HT-29 (cell line): ENCODE measurements around the gene DOK1. TPM values are rescaled to one million over a fixed set of nuclear protein-coding genes. Genes with fewer than 3 reads are reported as not detected.
A peak's percentile ranks its signal among the peaks of the same experiment; 100 is the strongest.

ENCODE experiments used
- DNase-seq: peaks from one replicate; pipeline ENCODE4 v3.0.0-alpha.2; 2015; ENCODE audit warnings: low spot score
- total RNA-seq: library from RNA; depleted of rRNA; stranded (reverse); fragments of >200 nt; shearing (Covaris generic); gene quantifications from 2 replicates; pipeline ENCODE4 v1.2.3, GENCODE V29; 2014

Gene DOK1
- total RNA-seq, 1 experiment from 2014 or later: 17.9 TPM

GRCh38 chr2:74567881-74568280 is 13.4 kb downstream of the DOK1 start:
- DNase-seq: no peak

- DNase-seq: no peak
Observed at GRCh38 chr2:74569686-74570085, 15.2 kb downstream of the DOK1 start.

GRCh38 chr2:74571058-74571457 is 16.5 kb downstream of the DOK1 start:
- DNase-seq: no peak

- no peak for DNase-seq
Observed at GRCh38 chr2:74572178-74572925, 17.8 kb downstream of the DOK1 start.

GRCh38 chr2:74573747-74574562 is 19.4 kb downstream of the DOK1 start:
- no peak for DNase-seq

GRCh38 chr2:74575320-74575719 is 20.8 kb downstream of the DOK1 start:
- DNase-seq: no peak

DNA sequence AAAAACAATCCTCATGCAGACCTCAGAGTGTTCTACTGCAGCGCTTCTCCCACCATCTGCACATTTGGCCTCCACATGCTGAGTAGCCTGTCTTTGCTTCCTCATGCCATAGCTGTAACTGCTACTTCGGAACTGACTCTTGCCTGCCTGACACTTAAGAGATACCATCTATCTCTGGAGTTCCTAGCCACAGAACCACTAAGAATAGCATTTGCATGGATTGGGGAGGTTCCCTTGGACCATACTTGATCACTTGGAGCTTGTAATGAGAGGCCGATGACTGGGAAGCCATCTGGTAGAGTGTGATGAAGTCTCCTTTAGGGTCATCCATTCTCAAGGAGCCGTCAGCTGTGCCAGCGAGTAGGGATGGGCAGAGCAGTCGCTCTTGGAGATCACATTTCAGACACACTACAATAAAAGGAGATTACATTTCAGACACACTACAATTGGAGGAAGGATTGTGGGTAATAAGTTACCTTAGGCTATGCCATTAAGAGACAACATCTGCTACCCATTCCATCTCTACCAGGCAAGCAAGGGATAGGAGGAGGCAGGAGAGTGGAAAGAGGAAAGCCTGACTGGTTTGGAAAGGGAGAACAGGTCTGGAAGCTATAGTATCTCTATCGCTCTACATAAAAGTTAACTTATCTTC is 21.8 kb downstream of the DOK1 start:
- no peak for DNase-seq

GRCh38 chr2:74576863-74577229 is 22.3 kb downstream of the DOK1 start:
- DNase-seq: no peak

- DNase-seq: no peak
Observed at GRCh38 chr2:74577448-74577847, 22.9 kb downstream of the DOK1 start.

DNA sequence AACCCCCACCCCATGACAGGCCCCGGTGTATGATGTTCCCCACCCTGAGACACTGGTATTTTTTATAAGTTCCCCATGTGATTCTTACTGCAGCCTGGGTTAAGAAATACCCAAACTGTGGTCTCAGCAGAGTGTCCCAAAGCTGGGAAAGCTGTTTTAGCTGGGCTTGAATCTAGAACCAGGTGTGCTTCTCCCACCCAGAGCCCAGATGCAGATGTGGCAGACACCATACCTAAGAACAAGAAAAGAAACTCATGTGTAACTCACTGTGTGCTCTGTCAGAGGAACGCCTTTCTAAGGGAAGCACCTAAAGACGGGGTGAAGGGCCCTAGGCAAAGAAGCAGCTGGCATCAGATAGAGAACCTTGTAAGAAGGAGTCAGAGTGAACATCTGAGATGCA is 23.9 kb downstream of the DOK1 start:
- DNase-seq: no peak

GRCh38 chr2:74581463-74581862 is 26.9 kb downstream of the DOK1 start:
- no peak for DNase-seq

GRCh38 chr2:74582184-74582583 is 27.7 kb downstream of the DOK1 start:
- DNase-seq: no peak

DNA sequence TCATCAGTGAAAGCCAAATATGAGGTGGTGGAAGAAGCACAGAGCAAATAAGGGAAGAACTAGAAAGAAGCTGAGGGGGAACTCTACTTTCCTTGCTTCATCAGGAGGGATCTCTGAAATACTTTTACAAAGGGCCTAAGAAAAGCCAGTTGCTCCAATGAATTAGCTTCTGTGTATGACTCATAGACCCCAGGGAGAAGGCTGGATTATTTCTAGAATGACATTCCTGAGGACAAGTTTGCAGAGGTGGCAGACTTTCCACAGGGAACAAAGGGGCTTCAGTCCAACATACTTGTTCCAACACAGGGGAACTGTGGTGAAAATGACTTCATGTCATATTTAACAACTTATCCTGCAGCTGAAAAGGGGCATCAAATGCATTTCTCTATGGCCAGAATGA is 29.0 kb downstream of the DOK1 start:
- no peak for DNase-seq

- no peak for DNase-seq
Observed at GRCh38 chr2:74584088-74584645, 29.6 kb downstream of the DOK1 start.

GRCh38 chr2:74585406-74586185 is 31.1 kb downstream of the DOK1 start:
- DNase-seq: no peak

- DNase-seq: peak; percentile 71
Observed at GRCh38 chr2:74587664-74588277, 33.3 kb downstream of the DOK1 start.

- DNase-seq: no peak
Observed at GRCh38 chr2:74588664-74589063, 34.1 kb downstream of the DOK1 start.

- DNase-seq: no peak
Observed at GRCh38 chr2:74593826-74594772, 39.6 kb downstream of the DOK1 start.

DNA sequence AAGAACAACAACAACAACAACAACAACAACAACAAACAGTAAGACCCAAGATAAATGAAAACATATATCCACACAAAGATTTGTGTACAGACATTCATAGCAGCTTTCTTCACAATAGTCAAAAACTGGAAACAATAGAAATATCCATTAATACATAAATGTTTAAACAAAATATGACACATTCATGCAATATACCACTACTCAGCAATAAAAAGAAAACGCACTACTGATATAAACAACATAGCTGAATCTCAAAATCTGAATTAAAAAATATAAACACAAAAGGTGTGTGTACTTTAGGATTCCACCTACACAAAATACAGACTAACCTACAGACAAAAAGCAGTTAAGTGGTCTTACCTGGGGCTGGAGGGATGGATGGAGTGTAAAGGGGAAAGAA is 42.1 kb downstream of the DOK1 start:
- DNase-seq: no peak

GRCh38 chr2:74597410-74597809 is 42.9 kb downstream of the DOK1 start:
- DNase-seq: no peak
